Amygdala (tissue), 56 donors: Measurements from ENCODE around the gene CNR1.
"Not testable (repeated sequence)": the region's sequence is repeated elsewhere in the genome, so short reads cannot be mapped to it uniquely, and the experiment has no call there.

Experiments used
- DNase-seq, 56 donors: peaks; one replicate each; lab custom pipeline; 2025; lab: John Stamatoyannopoulos, UW

Gene CNR1

GRCh38 chr6:88165844-88166492 is at the start of gene CNR1:
TSS of gene CNR1 (minus strand) at chr6:88166347. CDS start at chr6:88145274, 21,073 bp downstream.
- DNase-seq = peak in 24 of 56 donors; percentile 10 to 52 (median 35)

DNA sequence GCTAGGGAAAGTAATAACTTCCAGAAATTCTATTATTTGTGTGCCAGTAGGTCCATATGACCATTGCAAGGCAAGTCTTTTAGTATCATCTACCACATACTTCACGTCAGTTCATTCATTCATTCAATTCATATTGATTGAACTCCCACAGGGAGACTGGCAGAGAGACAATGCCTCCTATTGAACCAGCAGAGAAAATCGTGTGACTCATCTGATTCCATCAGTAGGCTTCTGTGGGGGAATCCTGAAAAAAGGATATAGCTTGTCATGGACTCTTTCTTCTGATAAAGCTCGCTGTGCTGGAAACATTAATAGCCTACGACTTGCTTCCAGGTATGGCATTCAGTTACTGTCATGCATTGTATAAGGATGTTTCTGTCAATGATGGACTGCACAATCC is 45.3 kb upstream of the CNR1 start:
- peak in 1 of 56 donors; percentile 7 for DNase-seq

DNA sequence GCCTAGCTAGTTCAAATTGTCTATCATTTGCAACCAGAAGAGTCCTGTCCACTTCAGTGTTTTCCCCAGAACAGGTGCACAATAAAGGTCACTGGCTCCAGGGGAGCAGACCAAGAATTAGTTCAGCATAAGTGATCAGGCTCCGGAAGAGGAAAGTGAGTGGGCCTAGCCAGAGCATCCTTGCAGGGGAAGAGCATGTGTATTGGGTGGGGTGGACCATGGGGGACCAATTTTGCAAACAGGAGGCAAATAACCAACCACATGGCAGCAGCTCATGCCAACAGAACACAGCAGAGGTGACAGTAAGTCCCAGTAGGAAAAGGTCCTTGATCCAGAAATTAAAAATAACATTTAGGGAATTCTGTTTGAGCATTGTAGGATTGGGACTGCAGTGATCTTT is 43.2 kb upstream of the CNR1 start:
- DNase-seq = no peak

GRCh38 chr6:88208726-88209125 is 42.6 kb upstream of the CNR1 start:
- DNase-seq = no peak

DNA sequence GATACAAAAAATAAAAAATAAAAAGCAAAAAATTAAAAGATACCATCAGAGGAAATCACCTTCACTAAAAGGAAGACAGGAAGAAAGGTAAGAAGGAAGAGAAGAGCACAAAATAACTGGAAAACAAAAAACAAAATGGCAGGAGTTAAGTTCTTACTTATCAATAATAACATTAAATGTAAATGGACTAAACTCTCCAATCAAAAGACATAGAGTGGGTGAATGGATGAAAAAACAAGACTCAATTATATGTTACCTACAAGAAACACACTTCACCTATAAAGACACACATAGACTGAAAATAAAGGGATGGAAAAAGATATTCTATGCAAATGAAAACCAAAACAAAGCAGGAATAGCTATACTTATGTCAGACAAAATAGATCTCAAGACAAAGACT is 35.6 kb upstream of the CNR1 start:
- not testable (repeated sequence) for DNase-seq

DNA sequence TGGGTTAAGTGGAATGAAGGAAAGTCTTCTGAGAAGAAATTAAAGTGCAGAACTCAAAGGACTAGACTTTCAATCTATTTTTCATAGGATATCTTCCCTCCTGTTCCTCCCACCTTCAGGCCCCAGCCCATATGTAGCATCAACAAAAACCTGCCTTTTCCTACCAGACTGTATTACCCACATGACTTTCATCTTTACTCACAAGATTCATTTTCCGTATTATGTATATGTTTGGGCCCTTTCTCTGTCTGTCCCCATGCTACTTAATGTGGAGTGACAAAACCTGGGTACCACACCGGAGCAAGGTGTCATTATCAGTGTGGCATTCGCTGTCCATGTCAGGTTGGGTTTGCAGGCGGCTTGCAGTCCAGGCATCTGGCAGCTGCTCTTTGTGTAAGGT is 18.8 kb upstream of the CNR1 start:
- no peak for DNase-seq

- DNase-seq = no peak
Measured at GRCh38 chr6:88183471-88183870, 17.3 kb upstream of the CNR1 start.

DNA sequence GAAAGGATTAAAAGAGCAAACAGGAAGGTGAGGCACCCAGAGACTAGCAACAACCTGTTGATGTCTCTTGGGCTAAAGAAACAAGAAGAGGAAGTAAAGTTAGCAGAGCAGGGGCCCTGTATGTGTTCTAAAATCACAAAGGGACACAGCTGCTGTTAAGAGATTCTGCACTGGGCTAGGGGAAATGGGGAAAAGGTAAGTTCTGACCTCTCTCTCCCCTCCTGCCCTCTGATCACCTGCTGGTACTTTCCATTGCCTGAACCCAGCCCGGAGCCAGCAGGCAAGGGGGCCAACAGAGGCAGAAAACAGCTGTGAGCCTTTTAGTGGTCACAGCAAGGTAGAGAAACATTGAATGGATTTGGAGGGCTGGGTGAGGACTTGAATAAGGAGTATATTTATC is 13.5 kb upstream of the CNR1 start:
- no peak for DNase-seq

DNA sequence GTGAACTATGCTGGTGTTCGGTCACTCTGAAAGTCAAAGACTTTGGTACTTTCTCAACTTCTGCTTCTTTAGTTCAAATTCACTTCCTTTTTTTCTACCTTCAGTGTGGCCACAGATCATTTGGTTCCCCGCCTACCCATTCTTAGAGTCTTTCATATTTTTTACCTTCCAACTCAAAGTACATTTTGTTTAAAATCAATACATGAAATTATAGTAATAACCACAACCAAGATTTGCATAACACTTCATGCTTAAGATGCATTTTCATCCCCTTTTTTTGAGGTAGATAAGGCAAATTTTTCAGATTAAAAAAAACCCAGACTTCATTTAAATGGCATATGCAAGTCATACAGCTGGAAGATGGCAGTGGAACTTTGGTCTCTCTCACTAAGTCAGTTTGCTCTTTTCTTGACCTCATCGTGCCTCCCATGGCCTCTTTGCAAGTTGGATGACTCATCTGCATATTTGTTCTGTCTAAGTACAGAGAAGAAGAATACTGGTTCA is 11.9 kb upstream of the CNR1 start:
- no peak for DNase-seq

- DNase-seq = no peak
Measured at GRCh38 chr6:88174906-88175305, 8.8 kb upstream of the CNR1 start.

DNA sequence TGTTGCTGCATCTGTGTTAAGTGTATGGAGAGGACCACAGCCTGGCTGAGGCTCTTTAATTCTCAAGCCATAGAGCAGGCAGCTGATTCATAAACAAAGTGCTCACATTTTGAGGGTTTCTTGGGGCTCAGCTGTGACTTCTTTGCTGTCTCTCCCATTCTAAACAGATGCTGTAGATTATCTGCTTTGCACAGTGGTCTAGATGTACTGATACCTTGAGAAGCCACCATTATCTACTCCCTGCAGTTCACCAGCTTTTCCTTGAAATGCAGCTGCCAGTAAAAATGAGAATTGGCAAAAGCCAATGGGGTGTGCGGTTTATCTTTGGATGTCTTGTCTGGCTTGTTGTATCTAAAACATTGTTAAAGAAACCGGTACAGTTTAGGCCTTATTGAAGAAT is 5.2 kb upstream of the CNR1 start:
- no peak for DNase-seq

GRCh38 chr6:88168362-88168761 is 2.2 kb upstream of the CNR1 start:
- no peak for DNase-seq

DNA sequence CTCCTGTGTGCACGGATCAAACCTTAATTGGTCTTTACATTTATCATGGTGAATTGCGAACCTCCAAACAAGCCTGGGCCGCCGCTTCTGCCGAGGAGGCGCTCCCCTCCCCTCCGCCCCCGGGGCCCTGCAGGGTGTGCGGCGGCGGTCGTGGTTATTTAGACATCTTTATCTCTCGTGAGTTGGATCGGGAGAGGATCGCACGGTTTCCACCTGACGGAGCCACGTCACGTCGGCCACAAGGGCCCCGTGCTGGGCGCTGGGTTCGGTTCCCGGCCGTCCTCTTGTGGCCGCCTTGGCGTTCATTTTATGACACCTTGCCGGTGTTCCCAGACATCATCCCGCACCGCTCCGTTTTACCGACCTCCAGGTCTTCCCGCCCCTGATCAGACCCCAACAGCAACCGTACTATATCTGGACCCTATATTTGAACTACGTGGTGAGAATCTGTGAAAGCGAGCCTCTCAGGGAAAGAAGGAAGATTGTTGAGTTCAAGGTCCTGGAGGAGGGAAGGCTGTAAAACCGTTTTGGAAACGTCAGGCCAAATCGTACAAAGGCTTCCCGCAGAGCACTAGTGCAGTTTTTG is 1.3 kb upstream of the CNR1 start:
- peak in 8 of 56 donors; percentile 9 to 60 (median 21) for DNase-seq

DNA sequence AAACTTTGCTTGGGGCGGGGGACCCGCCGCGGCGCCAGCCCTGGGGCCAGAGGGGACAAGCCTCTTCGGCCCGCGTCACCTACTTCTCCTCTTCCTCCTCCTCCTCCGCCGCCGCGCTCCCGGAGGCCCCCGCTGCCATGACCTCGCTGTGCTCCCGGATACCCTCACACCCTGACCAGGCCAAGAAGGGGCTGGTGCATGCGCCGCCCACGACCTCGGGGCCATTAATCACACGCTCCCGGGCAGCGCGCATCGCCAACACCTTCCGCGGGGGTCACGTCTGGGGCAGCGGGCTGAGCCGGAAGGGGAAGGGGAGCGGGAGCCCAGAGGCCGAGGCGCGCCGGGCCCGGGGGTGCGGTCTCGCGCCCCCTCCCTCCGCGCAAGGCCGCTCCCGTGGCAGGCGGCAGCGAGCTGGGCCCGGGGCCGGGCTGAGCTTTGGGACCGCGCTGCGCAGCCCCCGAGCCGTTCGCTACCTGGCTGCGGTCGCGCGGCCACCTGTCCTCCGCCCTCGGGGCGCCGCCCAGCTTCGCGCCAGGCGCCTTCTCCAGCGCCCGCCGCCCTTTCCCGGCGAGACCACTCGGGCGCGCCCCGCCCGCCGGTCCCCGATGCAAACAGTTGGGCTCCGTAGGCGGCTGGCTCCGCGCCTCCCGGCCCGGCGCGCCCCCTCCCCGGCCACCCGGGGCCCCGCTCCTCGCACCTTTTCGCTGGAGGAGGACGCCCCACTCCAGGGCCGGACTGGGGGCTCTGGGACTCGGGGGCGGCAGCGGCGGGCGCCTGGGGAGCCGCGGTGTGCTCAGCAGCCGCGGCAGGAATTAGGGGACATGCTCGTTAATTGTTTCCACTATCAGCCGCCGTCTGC is 575 bp upstream of the CNR1 start:
- no peak for DNase-seq

DNA sequence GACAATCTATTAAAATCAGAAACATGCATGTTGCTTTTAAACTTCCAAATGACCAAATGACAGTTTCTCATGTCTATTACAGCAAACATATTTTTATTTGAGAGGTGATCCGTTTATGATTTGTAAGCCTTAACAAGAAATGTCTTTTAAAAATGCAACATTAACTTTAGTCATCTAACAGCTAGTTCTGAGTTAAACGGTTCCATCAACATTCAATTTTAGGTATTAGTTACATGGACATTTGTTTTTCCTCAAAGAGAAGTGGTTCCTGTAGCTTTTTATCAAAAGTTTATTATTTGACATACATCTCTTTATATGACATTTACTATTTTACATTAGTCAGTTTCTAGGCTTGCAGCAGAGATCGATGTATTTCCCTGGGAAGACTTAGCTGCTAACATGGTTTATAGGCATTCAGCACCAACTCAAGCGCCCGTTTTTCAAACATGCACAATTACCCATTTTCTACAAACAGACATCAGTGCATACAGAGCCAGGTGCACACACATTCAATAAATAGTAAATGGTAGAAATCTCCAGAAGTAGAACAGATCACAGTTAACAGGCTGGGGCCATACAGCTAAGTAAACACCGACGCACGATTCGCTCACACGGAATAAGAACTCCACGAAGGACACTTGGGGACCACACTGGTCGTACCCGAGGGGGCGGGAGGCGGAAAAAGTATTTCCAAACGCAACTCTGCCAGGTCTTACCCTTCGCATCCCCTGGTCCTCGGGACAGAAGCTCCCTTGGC is 882 bp downstream of the CNR1 start:
- peak in 2 of 56 donors; percentile 18 to 43 for DNase-seq

GRCh38 chr6:88164061-88164460 is 2.1 kb downstream of the CNR1 start:
- no peak for DNase-seq

GRCh38 chr6:88163616-88164015 is 2.5 kb downstream of the CNR1 start:
- DNase-seq = no peak

GRCh38 chr6:88161940-88162339 is 4.2 kb downstream of the CNR1 start:
- DNase-seq = no peak

DNA sequence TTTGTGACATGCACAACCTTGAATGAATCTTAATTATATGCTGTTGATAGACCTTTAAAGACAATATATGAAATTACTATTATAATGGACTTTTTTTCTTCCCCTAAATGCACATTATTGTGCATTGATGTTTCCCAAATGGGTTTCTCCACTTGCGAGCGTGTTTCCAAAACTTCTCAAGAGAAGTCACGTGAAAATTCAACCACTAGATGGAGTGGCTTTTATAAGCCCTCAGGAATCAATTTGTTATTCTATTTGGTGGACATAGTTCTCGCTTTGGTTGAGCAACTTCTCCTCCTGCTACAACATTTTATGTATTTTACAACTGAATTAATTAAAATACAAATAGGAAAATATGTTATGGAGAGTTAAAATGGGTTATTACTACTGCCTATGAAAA is 9.0 kb downstream of the CNR1 start:
- no peak for DNase-seq

DNA sequence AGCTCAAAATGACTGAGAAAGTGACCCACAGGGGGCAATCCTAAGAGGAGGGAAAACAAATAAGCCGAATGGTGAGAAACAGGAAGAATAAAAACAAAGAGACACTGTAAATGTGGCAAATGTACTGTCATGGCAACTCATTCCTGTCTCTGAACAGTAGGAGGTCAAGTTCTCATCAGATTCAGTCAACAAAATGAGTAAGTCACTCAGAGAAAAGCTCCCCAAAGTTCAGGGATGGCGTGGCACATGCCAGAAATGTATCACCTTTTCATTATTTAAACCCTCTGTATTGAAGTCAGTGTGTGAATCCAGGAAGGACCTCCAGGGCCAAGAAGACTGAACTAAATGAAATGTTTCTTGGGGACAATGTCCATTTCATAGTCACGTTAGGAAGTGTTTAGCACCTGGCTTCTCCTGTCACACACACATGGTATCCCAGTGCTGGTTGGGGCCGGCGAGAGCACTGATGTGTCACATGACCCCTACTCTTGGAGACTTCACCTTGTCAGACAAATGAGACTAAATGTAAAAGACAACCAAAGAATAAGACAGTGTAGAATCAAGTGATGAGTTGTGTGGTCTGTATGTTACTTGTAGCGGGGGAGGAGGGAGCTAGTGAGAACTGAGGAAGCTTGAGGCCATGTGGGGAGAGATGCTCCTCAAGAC is 20.7 kb downstream of the CNR1 start:
- no peak for DNase-seq
